ENCODE data around the gene SULT4A1. TPM values are rescaled to one million over a fixed set of nuclear protein-coding genes. Genes with fewer than 3 reads are reported as not detected.

SULT4A1 gene
- total and polyA plus RNA-seq, 3 donors from 2014 or later = 10.3 to 11.9 (median 11.2) TPM

DNA sequence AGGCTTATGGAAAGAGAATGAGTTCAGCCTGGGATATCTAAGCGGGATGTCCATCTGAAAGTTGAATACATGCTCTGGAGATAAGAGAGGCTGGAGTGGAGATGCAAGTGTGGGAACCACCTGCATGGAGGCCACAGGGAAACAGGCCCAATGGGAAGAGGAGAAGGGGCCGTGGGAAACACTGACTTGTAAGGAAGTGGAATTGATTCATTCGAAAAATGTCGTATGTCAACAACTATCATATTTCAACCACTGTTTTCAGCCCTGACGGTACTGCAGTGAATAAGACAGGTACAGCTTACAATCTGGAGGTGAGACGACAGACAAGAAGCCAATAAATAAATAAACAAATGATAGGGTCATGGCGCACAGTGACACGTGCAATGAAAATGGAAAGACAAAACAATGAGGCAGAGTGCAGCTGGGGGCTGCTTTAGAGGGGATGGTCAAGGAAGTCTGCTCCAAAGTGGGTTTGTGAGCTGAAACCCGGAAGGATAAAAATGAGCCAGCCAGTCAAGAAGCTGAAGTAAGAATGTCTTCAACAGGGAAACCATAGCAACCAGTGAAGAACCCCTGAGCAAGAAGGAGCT lies 86.1 kb downstream of the SULT4A1 start:
- DNase-seq = no peak
- H3K4me3 ChIP-seq = no peak overlapping the region
- H3K4me1 ChIP-seq = no peaks in the 10 kb centered on the region

More for the DNA sequence above, 86.1 kb downstream of the SULT4A1 start:
- no peaks in the 10 kb centered on the region for H3K36me3 ChIP-seq (ENCODE audit: low read depth, missing control alignments)
- 89 to 92% methylated on average over 8 to 9 of the region's 9 CpGs for WGBS, 2 donors
- no peaks in the 10 kb centered on the region for H3K27me3 ChIP-seq
- no peaks in the 10 kb centered on the region for H3K9me3 ChIP-seq
- TF ChIP-seq, protein P1, sequence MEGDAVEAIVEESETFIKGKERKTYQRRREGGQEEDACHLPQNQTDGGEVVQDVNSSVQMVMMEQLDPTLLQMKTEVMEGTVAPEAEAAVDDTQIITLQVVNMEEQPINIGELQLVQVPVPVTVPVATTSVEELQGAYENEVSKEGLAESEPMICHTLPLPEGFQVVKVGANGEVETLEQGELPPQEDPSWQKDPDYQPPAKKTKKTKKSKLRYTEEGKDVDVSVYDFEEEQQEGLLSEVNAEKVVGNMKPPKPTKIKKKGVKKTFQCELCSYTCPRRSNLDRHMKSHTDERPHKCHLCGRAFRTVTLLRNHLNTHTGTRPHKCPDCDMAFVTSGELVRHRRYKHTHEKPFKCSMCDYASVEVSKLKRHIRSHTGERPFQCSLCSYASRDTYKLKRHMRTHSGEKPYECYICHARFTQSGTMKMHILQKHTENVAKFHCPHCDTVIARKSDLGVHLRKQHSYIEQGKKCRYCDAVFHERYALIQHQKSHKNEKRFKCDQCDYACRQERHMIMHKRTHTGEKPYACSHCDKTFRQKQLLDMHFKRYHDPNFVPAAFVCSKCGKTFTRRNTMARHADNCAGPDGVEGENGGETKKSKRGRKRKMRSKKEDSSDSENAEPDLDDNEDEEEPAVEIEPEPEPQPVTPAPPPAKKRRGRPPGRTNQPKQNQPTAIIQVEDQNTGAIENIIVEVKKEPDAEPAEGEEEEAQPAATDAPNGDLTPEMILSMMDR (IDR thresholded peaks at IDR 0.05) = no peak
- no peak for TF ChIP-seq POLR2A (IDR thresholded peaks at IDR 0.05)
- intact Hi-C loops (cut with DNase I; ENCODE audit: low total_unique reads) = no loop called here
- H3K27ac ChIP-seq = no peak overlapping the region

Small RNA genes lying within 50 kb of the gene (small RNA-seq; reads per million reads assigned to genes)
- 0 reads per million in 2 donors for gene HMGN2P9

Other genes starting within 250 kb of the SULT4A1 start
- gene EFCAB6, start 50.2 kb downstream of the SULT4A1 start, total RNA-seq = 10 to 100 TPM; 41.3 to 81.5 TPM
- 108 TPM for gene EFCAB6, start 50.2 kb downstream of the SULT4A1 start, polyA plus RNA-seq (ENCODE audit: insufficient read depth, low read depth, low replicate concordance)
- not detected for gene PNPLA5, start 29.5 kb upstream of the SULT4A1 start, total RNA-seq
- not detected for gene PNPLA5, start 29.5 kb upstream of the SULT4A1 start, polyA plus RNA-seq (ENCODE audit: insufficient read depth, low read depth, low replicate concordance)
- 1 to 10 TPM in 1 of 2 donors, under 1 TPM in 1; 0.93 to 1.7 TPM for gene PNPLA3, start 61.3 kb upstream of the SULT4A1 start, total RNA-seq
- 0.53 TPM for gene PNPLA3, start 61.3 kb upstream of the SULT4A1 start, polyA plus RNA-seq (ENCODE audit: insufficient read depth, low read depth, low replicate concordance)
- 10 to 100 TPM; 41.5 to 50.3 TPM for gene SAMM50, start 92.9 kb upstream of the SULT4A1 start, total RNA-seq
- 71.1 TPM for gene SAMM50, start 92.9 kb upstream of the SULT4A1 start, polyA plus RNA-seq (ENCODE audit: insufficient read depth, low read depth, low replicate concordance)
- gene PARVB, start 161.8 kb upstream of the SULT4A1 start, total RNA-seq = 10 to 100 TPM; 11.6 to 23.7 TPM
- gene PARVB, start 161.8 kb upstream of the SULT4A1 start, polyA plus RNA-seq (ENCODE audit: insufficient read depth, low read depth, low replicate concordance) = 27.5 TPM

Data from testis (tissue), 3 donors.